GM19193 (cell line): ENCODE measurements around the gene BMP15.

Experiments
- POLR2A ChIP-seq: IDR thresholded peaks from 4 replicates; pipeline ENCODE4 v1.6.1; 2011; ENCODE audit not compliant: insufficient read depth, insufficient read length; ENCODE audit errors: extremely low read depth

The BMP15 gene

DNA sequence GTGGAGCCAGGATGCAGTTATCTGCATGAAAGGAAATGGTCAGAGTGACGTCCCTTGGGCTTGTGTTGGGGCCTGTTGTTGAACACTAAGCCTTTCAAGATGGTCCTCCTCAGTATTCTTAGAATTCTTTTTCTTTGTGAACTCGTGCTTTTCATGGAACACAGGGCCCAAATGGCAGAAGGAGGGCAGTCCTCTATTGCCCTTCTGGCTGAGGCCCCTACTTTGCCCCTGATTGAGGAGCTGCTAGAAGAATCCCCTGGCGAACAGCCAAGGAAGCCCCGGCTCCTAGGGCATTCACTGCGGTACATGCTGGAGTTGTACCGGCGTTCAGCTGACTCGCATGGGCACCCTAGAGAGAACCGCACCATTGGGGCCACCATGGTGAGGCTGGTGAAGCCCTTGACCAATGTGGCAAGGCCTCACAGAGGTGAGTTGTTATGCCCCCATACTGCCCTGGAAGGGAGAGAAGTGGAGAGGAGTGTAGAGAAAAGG is at the start of gene BMP15:
Gene BMP15, plus strand, starts transcription at position 51 of the 492 bp plus-strand sequence. Its CDS starts 49 bp downstream, at position 100.
- TF ChIP-seq POLR2A: no peak

GRCh38 chrX:50863471-50863870 is 47.1 kb upstream of the BMP15 start:
- TF ChIP-seq POLR2A: no peak

DNA sequence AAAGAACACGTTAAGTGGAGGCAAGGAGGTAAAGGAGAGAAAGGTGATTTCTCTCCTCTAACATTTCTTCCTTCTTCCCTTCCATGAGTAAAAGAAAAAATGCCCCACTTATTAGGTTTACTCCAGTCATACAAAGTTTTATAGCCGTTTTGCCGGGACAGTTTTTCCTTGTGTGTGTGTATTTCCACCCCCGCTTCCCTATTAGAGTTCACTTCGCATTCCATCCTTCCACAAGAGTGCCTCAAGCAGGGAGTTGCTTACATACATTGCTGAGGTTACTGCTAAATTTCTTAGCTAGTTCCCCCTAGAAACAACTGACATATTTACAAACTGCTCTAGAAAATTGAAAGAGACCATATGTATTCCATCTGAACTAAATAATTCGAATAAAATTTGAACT is 45.2 kb upstream of the BMP15 start:
- TF ChIP-seq POLR2A: no peak

- no peak for TF ChIP-seq POLR2A
Measured at GRCh38 chrX:50871922-50872453, 38.5 kb upstream of the BMP15 start.

DNA sequence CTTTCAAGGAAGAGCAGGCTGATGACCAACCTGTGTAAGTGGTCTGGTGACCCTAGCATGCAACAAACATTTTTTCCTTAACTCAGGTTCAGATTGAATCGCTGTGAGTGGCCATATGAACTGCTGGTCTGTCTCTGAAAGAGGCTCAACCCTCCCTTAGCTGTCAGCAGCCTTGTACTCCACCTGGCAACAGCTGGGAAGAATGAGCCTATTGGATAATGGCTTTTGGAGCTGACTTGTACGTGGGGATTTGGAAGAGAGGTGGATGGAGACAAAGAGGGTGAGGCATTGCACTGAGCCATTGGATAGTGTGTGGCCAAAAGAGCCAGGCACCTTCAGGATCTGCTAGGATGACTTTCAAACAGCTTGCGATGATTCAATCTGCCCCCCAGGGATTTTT is 35.7 kb upstream of the BMP15 start:
- TF ChIP-seq POLR2A: no peak

GRCh38 chrX:50876551-50876950 is 34.0 kb upstream of the BMP15 start:
- TF ChIP-seq POLR2A: no peak

DNA sequence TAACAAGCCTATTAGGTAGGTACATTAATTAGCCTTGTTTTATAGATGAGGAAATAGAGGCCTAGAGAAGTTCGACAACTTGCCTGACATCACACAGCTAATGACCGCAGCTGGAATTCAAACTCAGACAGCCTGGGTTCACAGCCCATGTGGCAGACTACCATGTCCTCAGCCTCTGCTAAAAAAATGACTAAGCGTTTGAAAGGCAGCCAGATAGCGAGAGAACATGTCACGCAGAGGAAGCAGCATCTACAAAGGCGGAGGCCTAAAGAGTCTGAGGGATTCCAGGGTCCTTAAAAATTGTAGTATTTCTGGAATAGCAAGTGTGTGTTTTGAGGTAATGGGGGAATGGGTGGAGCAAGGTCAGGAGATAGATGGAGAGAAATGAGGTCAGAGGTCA is 33.2 kb upstream of the BMP15 start:
- TF ChIP-seq POLR2A: no peak

GRCh38 chrX:50881028-50881427 is 29.5 kb upstream of the BMP15 start:
- no peak for TF ChIP-seq POLR2A

DNA sequence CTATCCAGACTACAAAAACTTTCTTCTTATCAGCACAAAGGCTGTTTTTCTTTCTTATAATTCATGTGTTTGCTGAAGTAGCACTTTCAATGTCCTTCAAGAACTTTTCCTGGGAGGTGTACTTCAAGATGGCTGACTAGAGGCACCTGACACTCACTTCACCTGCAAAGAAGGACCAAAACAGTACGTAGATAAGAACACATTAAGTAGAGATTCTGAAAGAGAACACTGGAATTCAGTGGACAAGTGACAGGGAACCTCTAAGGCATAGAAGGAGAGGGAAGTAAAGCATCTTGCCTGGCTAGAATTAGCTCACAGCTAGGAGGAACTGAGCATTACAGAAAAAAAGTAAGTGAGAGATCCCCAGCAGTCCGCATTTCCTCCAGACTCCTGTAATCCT is 21.7 kb upstream of the BMP15 start:
- no peak for TF ChIP-seq POLR2A

DNA sequence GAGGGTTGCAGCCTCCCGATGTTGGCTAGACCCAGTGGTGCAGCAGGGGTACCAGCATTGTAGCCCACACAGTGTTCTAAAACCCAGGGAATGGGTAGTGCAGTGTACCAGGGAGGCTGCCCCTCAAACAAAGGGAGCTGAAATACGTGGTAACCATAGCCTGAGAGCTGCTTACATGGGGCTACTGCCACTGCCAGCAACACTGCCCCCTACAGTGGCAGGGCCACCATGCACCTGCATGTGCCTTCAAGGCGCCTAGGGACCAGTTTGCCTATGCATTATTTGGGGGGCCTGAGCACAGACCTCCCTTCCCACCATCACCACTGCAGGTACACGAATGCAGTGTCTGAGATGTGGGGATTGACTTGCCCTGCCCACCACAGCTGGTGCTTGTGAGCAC is 21.0 kb upstream of the BMP15 start:
- TF ChIP-seq POLR2A: no peak

DNA sequence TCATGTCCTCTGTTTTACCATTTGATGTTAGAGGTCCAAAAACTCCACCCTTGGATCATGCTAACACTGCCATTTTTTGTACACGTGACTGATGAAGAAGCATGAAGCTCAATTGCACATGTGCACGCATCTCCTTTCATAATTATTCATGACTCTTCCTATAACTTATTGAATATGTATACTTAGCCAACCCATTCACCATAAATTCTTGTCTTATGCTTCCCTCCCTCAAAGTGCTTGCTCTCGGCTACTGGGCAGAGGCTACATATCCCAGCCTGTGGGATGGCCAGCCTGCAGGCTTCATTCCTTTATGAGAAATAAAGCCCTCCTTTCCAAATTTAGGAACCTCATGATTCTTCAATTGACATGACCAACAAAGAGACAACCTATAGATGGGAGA is 17.5 kb upstream of the BMP15 start:
- no peak for TF ChIP-seq POLR2A

- no peak for TF ChIP-seq POLR2A
Measured at GRCh38 chrX:50893466-50893865, 17.1 kb upstream of the BMP15 start.

DNA sequence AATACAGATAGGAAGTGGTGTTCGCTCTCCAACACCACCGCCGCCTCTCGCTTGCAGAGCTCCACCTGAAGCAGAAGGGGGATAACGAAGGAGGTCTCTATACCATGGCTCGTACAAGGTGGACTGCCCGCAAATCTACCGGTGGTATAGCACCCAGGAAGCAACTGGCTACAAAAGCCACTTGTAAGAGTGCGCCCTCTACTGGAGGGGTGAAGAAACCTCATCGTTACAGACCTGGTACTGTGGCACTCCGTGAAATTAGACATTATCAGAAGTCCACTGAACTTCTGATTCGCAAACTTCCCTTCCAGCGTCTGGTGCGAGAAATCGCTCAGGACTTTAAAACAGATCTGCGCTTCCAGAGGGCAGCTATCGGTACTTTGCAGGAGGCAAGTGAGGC is 5.2 kb upstream of the BMP15 start:
- no peak for TF ChIP-seq POLR2A

- no peak for TF ChIP-seq POLR2A
Measured at GRCh38 chrX:50913520-50913919, 3.0 kb downstream of the BMP15 start.

DNA sequence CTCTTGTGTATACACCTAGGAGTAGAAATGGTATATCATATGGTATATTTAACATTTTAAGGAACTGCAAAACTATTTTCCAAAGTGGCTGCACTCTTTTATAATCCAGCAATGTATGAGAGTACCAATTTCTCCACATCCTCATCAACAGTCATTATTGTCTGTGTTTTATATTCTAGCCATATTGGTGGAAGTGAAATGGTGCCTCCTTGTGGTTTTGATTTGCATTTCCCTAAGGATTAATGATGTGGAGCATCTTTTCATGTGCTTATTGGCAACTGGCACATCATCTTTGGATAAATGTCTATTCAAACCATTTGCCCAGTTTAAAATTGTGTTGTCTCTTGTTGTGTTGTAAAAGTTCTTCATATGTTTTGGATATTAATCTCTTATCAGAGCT is 9.6 kb downstream of the BMP15 start:
- no peak for TF ChIP-seq POLR2A

GRCh38 chrX:50927127-50927526 is 16.6 kb downstream of the BMP15 start:
- no peak for TF ChIP-seq POLR2A

DNA sequence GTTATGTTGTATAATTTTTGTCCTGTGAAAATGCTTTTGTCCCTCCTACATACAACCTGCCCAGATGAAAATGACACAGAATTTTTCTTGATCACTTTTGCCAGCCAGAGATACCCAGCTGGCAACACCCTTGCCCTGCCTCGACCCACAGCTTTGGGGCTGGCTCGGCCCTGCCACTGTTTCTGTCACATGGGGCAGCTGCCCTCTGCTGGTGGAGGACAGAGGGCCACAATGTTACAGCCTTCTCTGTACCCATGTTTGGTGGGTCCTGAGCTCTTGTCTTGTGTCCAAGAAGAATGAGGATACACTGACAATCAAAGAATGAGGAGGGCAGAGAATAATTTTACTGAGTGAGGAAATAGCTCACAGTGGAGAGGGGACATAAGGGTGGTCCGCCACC is 31.1 kb downstream of the BMP15 start:
- TF ChIP-seq POLR2A: no peak
